Activated CD8-positive, alpha-beta memory T cell treated with anti-CD3 and anti-CD28 coated beads, Interleukin-2, amount 50 U/mL, for 48 hours (primary cell): Measurements from ENCODE around the gene DMRTA2.
"Not testable (repeated sequence)": the region's sequence is repeated elsewhere in the genome, so short reads cannot be mapped to it uniquely, and the experiment has no call there.

Source experiments
- DNase-seq: peaks from one replicate; pipeline ENCODE4 v3.0.0-alpha.2; 2020

The DMRTA2 gene

DNA sequence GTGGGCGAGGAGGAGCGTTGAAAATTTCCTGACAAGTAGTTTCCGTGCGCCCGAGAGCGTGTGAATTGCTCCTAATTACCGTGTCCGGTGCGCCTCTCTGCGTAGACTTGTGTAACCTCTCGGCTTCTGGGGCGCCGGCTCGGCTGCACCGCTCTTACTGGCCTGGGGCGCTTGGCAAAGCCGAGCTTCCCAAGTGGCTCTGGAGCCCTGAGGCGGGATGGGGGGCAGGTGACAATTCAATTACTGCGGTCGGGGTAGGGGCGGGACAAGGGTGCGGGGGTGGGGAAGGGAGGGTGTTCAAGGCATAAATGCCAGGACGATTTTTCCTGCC is 392 bp upstream of the DMRTA2 start:
- peak; percentile 65 for DNase-seq

DNA sequence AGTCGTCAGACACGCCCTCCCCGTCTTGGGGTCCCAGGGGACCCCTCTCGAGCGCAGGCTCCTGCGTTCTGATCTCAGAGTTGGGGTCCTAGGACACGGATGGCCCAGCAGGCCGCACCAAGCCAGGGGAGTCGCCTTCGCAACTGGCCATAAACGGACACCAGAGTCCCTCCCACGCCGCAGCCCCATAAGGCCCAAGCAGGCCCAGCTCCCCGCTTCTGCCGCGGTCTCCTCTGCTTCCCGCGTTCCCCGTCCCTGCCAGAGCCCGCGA is 633 bp downstream of the DMRTA2 start:
- no peak for DNase-seq

DNA sequence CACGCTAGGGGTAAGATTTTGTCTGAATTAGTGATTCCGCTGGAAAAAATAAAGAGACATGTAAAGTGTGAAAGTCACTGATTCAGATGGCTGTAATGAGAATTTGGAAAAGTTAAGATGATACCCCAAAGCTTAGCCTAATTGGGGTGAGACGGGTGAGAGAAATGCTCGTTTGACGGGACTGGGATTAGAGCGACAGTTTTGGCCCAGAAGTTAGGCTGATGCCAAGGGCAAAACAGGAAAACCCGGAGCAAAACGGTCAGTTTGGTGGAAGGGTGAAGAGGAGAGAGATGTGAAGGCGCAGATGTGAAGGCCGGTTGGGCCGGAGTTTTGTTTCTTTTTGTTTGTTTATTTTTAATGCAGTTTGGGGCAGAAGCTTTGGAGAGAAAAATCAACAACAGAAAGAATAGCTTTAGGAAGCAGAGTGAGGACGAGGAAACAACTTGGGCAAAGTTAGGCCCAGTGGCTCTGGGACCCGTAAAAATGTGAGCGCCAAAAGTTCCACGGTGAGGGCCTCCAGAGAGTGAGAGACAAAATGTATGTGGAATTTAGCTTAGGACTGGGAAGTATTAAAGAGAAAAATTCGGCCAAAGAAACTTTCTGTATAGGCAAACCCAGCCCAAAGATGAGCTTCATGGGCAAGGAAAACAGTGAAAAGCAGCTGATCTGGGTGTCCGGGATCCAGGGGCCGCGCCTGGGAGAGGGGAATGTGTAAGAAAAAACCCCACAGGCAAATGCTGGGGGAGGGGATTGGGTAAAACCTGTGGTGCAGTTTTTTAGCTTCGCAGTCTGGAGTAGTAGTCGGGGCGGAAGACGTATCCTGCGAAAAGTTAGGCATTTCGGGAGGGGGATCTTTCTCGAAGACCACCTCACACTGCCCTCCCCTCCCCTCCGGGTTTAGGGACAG is 1.2 kb downstream of the DMRTA2 start:
- DNase-seq: no peak

DNA sequence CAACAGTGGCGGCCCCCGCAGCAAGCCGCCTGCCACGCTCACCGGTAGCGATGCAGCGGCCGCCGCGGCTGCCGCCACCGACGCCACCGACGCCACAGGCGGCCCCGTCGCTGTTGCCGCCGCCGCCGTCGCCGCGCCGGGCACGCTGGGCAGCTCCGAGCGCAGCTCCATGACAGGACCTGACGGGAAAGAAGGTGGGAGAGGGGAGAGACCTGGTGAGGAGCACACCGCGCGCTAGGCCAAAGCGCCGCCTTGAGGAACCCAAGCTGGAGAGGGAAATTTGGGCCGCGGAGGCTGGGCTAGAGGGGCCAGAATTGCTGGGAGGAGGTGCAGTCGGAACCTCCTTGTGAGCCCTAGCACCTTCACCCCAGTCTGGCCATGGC is 1.9 kb downstream of the DMRTA2 start:
- DNase-seq: no peak

DNA sequence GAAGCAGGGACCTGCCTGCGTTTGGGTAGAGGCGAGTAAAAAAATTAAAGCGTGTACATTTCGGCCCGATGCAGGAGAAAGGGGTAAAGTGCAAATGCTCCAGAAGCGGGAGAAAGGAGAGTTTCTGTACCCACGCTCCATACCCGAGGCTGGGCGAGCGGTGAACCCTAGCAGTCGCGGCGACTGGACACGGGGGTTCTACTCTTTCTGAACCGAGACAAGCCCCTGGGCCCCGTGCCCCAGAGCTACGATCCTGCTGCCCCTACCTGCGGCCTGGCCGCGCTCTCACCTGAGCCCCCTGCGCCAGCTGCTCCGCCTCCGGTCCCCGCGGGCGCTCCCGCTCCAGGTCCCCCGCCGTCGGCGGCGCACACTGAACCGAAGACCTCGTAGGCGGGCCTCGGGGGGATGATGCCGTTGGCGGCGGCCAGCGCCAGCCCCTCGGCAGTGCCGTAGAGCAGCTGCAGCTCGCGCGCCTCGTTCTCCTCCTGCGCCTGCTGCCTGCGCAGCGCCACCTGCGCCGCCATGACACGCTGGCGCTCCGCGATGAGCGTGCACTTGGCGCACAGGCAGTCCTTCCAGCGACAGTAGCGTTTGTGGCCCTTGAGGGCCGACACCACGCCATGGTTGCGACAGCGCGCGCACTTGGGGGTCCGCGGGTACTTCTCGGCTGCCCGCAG is 2.4 kb downstream of the DMRTA2 start:
- peak; percentile 57 for DNase-seq

DNA sequence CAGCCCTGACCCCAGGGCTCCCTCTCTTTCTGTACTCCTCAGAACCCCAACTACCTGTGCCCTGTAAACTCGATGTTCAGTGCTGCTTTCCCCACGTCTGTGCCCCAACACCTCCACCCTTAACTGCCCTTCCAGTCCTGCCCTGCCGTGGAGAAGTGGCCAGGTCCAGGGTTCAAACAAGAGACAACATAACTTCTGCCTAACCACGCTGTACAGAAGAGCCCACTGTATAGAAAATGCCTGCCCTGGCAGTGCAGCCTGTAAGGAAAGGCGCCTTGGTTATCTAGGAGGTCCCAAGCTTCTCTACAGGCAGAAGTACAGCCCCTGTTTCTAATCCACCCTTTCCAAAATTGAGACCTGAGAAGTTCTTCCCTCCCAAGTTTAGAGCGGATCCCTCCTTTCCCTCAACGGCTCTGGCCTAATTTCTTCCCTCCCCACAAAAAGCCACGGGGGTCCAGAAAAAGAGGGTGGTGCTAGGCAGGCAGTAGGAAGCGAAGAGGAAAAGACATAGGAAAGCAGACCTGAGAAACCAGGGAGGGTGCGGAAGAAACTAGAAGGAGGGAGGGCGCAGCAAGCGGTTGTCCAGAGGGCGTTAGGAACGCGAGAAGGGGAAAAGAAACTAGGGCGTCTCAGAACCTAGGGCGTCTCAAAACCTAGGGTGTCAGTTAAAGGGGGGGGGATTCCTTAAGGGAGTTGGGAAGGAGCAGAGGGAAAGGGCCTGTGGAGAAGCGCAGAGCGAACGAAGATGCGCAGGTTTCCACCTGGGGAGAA is 3.2 kb downstream of the DMRTA2 start:
- no peak for DNase-seq

DNA sequence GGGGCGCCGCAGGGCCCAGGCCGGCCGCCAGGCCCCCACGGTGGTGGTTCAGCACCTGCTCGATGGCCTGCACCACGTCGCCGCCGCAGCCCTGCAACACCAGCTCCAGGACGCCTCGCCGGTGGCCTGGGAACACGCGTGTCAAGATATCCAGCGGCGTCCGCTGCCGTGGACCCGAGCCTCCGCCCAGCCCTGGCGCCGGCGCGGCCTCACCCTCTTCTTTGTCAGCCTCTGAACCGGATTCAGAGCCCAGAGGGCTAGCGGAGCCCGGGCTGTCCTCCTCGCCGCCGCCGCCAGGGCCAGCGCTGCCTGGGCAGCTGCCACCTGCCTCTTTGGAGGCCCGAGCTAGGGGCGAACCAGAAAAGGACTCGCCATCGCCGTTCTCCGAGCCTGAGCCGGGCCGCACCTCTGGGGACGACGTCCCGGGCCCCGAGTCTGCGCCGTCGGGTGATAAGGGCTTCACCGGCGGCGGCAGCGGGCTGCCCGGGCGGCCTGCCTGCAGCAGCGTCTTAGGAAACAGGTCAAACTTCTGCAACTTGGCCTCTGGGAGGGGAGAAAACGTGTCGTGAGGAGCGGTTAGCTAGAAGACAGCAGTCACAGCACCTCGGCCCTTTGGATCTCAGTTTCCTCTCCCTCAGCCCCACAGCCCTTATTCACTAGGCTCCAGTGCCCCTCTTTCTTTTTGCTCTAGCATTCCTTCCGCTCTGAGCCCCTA is 3.9 kb downstream of the DMRTA2 start:
- DNase-seq: peak; percentile 60

DNA sequence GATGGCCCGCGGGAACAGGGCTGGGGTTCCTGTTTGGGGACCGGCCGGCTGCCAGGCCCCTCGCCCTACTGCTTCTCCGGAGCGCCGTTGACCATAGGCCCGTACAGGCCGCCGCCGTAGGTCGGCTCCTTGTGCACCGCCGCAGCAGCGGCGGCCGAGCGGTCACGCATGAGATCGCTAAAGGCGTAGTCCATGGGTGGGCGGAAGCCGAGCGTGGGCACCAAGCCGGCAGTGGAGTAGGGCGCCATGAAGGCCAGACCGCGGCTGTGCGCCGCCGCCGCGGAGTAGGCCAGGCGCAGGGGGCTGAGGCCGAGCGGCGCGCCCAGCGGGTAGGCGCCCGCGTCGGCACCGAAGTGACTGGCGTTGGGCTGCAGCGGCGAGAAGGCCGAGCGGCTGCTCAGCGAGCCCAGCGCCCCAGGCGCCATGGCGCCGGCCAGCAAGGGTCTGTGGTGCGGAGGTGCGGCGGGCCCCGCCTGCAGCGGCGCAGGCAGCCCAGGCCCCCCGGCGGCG is 4.6 kb downstream of the DMRTA2 start:
- DNase-seq: no peak

DNA sequence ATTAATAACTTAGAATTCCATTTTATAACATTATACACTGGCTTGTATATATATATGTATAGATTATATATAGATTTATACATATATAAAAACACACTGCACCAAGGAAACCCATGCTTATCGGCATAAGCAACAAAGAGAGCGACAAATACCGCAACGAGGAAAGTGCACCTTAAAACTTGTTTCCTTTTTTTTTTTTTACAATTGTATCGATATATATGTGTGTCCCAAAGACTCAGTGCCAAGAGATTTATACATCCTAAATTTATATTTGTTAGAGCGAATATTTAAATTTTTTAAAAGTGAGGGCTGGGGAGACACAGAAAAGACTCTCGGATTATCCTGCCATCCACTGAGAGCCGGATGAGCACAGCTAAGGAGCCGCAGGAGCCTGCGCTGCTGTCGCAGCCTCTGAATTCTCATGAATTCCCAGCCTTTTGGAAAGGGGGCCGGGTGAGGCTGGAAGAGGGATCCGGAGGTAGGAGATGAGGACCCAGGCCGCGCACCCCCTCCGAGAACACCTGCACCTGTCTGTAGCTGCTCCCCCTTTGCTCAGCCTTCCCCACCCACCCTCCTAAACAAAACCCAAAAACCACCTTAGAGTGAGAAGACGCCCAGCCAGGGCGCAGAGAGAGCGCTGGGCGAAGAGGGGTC is 5.2 kb downstream of the DMRTA2 start:
- DNase-seq: no peak

DNA sequence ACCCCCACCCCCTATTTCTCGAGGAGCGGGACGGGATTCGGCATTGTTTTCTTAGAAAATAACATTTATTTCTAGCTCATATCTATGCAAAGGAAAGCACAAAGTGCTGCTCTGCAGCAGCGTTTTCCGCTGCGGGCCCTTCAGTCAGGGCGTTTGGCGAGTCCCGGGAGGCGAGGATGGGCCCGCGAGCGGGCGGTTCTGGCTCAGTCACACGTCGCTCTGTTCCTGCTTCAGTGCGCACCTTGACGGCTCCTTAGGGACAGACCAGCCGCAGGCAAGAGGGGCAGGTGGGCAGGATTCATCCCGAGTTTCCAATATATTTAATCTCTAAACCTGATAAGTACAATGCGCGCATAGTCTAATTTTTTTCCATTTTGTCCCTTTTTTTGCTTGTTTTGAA is 5.7 kb downstream of the DMRTA2 start:
- no peak for DNase-seq

DNA sequence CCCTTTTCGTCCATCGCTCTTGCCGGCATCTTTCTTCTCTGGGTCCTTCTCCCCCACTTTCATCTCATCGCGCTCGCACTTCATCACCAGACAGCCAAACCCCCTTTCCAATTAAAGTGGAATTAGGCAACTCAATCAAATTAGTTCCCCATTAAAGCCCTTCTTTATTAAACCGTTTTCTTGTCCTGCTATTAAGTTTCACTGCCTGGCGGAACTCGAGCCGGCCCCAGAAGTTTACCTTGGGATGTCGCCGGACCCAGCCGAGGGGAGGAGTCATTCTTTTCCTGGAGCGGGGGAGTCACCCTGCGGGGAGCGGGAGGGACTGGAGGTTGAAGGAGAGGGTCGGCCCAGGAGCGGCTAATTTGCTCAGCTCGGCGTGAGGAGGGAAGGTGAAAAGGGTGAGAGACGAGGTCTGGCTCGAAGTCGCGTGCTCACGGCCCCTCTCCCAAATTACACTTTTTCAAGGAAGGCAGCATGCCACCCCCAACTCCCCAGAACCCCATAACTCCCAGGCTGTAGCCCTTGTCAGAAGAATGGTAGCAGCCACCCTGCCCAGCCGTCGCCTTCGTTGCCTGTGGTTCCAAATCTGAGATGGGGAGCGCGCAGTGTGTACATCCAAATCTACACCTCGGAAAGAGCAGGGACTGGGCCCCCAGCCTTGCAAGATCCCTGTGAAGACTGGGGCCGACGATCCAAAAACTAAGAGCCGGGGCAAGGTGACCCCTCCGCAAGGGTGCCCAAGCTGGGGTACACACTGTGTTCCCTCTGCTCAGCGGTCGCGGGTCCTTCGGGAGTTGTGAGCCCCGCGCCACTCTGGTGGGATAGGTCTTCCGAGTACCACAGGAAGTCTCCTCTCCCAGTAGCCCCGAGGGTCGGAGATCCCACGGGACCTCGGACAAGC is 6.4 kb downstream of the DMRTA2 start:
- no peak for DNase-seq

DNA sequence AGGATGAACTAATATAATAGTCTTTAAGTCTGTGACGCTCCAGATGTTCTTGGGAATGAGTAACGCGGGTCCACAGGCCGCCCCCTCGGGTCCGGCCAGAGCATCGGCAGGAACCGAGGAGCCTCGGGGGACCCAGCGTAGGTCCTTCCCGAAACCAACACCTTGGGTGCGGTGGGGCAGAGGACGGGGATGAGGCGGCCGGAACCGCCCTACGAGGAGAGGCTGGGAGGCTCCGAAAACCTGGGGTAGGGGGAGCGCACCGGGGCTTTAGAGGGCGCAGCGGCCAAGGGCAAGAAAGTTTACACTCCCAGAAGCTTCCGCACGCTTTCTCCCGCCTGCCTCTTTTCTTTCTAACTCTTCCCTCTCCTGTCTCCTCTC is 7.1 kb downstream of the DMRTA2 start:
- no peak for DNase-seq

DNA sequence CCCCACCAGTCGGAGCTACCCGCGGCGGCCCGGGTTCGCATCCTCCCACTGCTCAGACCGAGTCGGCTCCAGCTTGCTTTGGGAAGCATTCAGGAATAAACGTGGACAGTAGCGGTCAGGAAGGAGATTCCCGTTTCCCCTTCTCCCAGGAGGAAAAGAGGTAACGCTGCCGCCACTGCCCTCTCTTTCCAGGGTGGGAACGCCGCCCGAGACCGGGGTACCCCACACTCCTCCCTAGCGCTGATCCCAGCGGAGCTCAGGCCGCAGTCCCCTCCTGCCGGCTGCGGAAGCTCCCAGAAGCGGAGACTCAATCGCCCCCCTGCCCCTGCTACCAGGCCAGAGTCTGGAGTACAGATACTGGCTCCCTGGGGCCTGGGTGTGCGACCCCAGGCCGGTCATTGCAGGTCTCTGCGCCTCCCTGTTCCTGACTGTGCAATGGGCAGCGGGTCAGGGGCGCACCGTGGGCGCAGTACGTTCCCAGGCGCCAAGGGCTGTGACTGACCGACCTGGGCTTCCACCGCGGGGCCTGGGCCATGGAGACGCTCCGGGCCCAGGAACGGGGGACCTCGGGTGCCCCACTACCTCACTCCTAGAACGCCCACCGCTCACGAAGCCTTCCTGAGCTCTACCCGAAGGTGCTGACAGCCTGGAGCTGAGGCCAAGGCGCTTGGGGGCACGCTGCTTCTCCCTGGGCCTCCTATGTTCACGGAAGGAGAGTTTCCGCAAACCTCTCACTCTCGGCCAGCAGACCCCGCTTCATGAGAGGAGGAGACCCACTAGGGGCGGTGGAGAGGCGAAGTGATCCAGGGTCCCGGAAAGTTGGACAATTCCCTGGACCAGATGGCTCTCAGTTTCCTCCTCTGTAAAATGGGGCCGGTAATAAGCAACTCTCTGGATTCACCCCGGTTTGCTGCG is 7.8 kb downstream of the DMRTA2 start:
- DNase-seq: no peak

DNA sequence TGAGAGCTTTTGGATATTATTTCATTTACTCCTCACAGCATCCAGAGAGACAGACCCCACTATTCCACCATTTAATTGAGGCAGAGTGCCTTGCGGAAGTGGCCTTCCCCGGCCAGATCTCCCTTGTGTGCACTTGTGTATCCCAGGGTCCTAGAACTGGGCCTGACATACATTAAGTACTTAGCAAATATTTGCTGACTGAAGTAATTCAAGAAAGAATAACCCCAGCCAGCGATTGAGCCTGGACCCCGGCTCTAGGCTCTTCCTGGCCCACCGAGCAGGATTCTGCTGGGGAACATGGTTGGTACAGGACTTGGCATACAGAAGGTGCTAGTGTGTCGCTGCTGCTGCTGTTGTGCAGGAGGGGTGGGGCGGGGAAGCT is 8.4 kb downstream of the DMRTA2 start:
- DNase-seq: no peak

DNA sequence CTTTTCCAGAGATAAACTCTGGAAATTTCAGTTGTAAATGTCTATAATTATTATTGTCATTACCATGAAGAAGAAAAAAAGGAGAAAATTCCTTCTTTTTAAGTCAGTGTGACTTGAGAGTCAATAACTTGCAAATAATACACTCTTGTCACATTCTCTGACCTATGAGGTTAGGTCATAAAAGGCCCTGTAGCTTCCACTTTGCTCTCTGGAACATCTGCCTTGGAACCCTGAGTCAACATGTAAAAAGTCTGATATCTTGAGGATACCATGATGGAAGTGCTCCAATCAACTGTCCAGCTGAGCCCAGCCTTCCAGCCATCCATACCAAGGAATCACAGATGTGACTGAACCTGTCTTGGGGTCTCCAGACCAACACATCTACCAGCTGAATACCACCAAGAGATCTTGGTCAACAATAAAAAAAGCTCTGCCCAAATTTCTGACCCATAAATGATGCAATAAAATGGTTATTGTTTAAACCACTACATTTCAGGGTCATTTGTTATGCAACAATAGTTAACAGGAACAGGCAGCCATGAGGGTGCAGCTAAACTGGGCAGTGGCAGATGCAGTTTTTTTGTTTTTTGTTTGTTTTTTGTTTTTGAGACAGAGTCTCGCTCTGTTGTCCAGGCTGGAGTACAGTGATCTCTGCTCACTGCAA is 10.3 kb downstream of the DMRTA2 start:
- DNase-seq: no peak

DNA sequence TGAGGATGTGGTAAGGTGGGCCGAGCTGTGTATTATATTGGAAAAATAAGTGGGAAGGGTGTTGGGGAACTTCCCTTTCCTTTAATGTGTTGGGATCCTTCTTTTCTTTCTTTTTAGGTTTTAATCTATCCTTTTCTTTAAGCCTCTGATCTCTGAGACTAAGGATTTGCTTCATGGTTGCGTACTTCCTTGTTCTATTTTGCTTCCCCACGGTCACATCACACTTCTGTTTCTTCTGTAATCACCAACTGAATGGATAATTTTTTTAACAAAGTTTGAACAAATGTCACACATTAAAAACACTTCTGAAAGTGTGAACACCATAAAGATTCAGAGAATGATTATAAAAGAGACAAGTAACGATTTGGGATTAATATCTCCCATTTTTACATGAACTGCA is 17.4 kb downstream of the DMRTA2 start:
- no peak for DNase-seq

DNA sequence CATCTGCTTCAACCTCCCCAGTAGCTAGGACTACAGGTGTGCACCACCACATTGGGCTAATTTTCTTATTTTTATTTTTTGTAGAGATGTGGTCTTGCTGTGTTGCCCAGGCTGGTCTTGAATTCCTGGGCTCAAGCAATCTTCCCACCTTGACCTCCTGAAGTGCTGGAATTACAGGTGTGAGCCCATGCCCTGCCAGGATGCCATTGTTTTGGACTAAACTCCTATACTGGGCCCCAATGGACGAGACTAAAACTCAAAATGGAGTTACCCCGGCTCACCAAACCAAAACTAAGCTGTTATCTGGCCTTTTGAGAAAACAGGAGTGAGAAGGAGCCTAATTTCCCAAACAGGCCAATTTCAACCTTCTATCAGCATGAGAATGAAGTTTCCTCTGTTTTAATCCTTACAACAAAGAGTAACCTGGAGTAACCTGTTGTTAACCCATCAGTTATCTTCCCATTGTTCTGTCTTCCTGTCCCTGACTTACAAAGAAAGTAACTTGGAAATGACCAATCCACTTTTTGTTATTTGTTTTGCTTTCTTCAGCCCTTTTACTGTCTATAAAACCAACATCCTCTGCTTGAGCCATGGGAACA is 29.6 kb downstream of the DMRTA2 start:
- DNase-seq: no peak

DNA sequence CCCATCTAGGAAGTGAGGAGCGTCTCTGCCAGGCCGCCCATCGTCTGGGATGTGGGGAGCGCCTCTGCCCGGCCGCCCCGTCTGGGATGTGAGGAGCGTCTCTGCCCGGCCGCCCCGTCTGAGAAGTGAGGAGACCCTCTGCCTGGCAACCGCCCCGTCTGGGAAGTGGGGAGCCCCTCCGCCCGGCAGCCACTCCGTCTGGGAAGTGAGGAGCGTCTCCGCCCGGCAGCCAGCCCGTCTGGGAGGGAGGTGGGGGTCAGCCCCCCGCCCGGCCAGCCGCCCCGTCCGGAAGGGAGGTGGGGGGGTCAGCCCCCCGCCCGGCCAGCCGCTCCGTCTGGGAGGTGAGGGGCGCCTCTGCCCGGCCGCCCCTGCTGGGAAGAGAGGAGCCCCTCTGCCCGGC is 41.7 kb downstream of the DMRTA2 start:
- not testable (repeated sequence) for DNase-seq

DNA sequence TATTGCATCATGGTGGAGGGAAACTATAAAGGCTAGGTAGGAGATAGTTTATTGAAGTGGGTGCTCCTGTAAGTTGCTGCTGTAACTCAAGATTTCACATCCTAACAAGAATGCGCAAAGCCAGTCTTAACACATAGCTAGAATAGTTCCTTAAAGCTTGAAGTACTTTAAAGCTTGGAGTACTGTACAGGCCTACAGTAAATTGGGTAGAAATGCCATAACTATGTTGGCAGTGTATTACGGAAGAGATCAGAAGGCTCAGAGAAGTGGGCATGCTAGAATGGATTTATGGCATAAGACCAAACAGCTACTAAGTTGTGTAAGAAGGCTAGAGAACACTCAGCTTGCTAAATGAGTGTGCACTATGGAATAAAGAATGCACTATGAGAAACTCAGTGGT is 44.5 kb downstream of the DMRTA2 start:
- no peak for DNase-seq

DNA sequence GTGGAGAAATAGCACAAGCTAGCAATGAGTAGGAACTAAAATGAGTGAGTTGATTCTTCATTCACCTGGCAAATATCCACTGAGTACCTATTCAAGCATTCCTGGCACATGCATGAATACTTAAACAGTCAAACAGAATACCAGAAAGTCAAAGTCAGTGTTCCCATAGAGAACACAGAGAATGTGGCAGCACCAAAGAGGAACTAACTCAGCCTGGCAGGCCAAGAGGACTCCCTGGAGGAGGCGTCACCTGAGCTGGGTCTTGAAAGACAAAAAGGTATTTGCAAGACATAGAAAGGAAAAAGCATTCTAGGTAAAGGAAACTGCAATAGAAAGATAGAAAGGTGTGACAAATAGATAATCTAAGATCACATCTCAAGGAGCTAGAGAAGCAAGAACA is 49.7 kb downstream of the DMRTA2 start:
- DNase-seq: no peak
